Measurements from ENCODE around the gene LGR4. TPM values are rescaled to one million over a fixed set of nuclear protein-coding genes. Genes with fewer than 3 reads are reported as not detected.

Gene LGR4
- total RNA-seq, 1 donor from 2014 or later, result 3.0 TPM

GRCh38 chr11:27414644-27415043 lies 57.9 kb downstream of the LGR4 start:
- no peak overlapping the region for H3K4me3 Mint-ChIP-seq
- H3K27ac Mint-ChIP-seq, result no peak overlapping the region
- H3K27me3 Mint-ChIP-seq, result peaks cover 3% of the 10 kb centered on the region
- CTCF ChIA-PET, result no interaction called here
- intact Hi-C loops (cut with micrococcal nuclease), result no loop called here
- no peak for TF ChIP-seq CTCF (IDR thresholded peaks at IDR 0.05)
- H3K9me3 Mint-ChIP-seq, result peaks cover 1% of the 10 kb centered on the region
- POLR2A ChIA-PET, result no interaction called here
- DNase-seq (no peak), ATAC-seq (ENCODE audit: low read depth) (no peak)
- H3K36me3 Mint-ChIP-seq (ENCODE audit: low read depth), result no peaks in the 10 kb centered on the region
- H3K4me1 Mint-ChIP-seq, result no peaks in the 10 kb centered on the region

GRCh38 chr11:27413218-27413617 lies 59.4 kb downstream of the LGR4 start:
- no peaks in the 10 kb centered on the region for H3K4me1 Mint-ChIP-seq
- no peaks in the 10 kb centered on the region for H3K36me3 Mint-ChIP-seq (ENCODE audit: low read depth)
- ATAC-seq (ENCODE audit: low read depth) (no peak), DNase-seq (no peak)
- no peak overlapping the region for H3K4me3 Mint-ChIP-seq
- intact Hi-C loops (cut with micrococcal nuclease), result no loop called here
- POLR2A ChIA-PET, result no interaction called here
- peaks cover 3% of the 10 kb centered on the region for H3K27me3 Mint-ChIP-seq
- CTCF ChIA-PET, result no interaction called here
- H3K27ac Mint-ChIP-seq, result no peak overlapping the region
- no peak for TF ChIP-seq CTCF (IDR thresholded peaks at IDR 0.05)
- no peaks in the 10 kb centered on the region for H3K9me3 Mint-ChIP-seq

- CTCF ChIA-PET, result no interaction called here
- no peak for TF ChIP-seq CTCF (IDR thresholded peaks at IDR 0.05)
- no peaks in the 10 kb centered on the region for H3K9me3 Mint-ChIP-seq
- DNase-seq, result no peak
- H3K27me3 Mint-ChIP-seq, result peaks cover 2% of the 10 kb centered on the region
- H3K4me1 Mint-ChIP-seq, result no peaks in the 10 kb centered on the region
- no peaks in the 10 kb centered on the region for H3K36me3 Mint-ChIP-seq (ENCODE audit: low read depth)
- no peak overlapping the region for H3K27ac Mint-ChIP-seq
- POLR2A ChIA-PET, result no interaction called here
- ATAC-seq (ENCODE audit: low read depth), result no peak
- no peak overlapping the region for H3K4me3 Mint-ChIP-seq
- intact Hi-C loops (cut with micrococcal nuclease), result no loop called here
Observed at GRCh38 chr11:27412192-27412691, 60.3 kb downstream of the LGR4 start.

- Mint-ChIP-seq H3K4me3 (no peak overlapping the region), H3K4me1 (no peaks in the 10 kb centered on the region), H3K36me3 (ENCODE audit: low read depth) (no peaks in the 10 kb centered on the region), H3K27me3 (peaks cover 2% of the 10 kb centered on the region), H3K27ac (no peak overlapping the region), H3K9me3 (no peaks in the 10 kb centered on the region)
- no peak for TF ChIP-seq CTCF (IDR thresholded peaks at IDR 0.05)
- ATAC-seq (ENCODE audit: low read depth) (no peak), DNase-seq (no peak)
- intact Hi-C loops (cut with micrococcal nuclease), result no loop called here
- CTCF ChIA-PET, result no interaction called here
- POLR2A ChIA-PET, result no interaction called here
Observed at GRCh38 chr11:27411328-27411727, 61.3 kb downstream of the LGR4 start.

GRCh38 chr11:27410272-27410671 lies 62.3 kb downstream of the LGR4 start:
- Mint-ChIP-seq H3K4me1 (no peaks in the 10 kb centered on the region), H3K9me3 (no peaks in the 10 kb centered on the region), H3K4me3 (no peak overlapping the region), H3K27me3 (no peaks in the 10 kb centered on the region), H3K27ac (no peak overlapping the region), H3K36me3 (ENCODE audit: low read depth) (no peaks in the 10 kb centered on the region)
- DNase-seq (no peak), ATAC-seq (ENCODE audit: low read depth) (no peak)
- TF ChIP-seq CTCF (IDR thresholded peaks at IDR 0.05), result no peak
- CTCF ChIA-PET, result no interaction called here
- POLR2A ChIA-PET, result no interaction called here
- intact Hi-C loops (cut with micrococcal nuclease), result no loop called here
